ENCODE results near the gene FHOD3.

FHOD3 gene

DNA sequence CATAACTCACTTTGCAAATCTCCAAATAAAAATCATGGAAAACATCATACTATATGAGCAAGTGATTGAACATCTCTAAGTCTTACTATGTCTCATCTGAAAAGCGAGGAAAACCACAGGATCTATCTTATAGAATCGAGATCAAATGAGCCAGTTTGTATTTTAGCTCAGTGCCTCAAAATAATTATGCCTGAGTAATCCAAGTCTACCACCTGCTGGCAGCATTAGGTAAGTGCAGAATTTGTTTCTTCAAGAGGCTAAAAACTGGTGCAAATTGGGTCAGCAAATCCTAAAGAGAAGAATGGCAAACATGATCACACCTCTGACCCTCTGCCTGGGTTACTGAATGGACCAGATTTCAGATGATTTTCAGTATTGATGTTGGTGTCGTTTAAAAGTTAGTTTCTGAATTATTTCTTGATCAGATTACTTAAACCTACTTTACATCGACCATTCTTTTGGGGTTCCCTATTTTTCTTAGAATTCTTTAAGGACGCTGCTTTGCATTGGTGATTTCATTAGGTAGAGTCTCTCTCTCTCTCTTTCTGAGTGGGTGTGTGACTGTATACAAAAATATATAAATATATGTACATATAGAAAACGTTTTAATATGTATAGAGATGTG, 12.7 kb upstream of the FHOD3 start:
- TF ChIP-seq TSHZ1 (tag by site-specific recombination; IDR thresholded peaks at IDR 0.05; ENCODE audit: borderline replicate concordance) (no peak), ZNF654 (tag by site-specific recombination; IDR thresholded peaks at IDR 0.05; ENCODE audit: low read depth) (peak; percentile 94), CTCF (tag by site-specific recombination; IDR thresholded peaks at IDR 0.05) (peak; percentile 80; the same call in 1 of the 2 replicates), ZNF223 (tag by site-specific recombination; IDR thresholded peaks at IDR 0.05) (no peak), ZNF366 (tag by site-specific recombination; conservative IDR thresholded peaks at IDR 0.05) (no peak)
- no peak overlapping the region for H3K27ac ChIP-seq (ENCODE audit: extremely low read depth, low read depth, low read length)
- no peak overlapping the region for H3K4me3 ChIP-seq (ENCODE audit: low read depth, low read length)
- ChIA-PET CTCF (interaction anchor here (0.6 to 10.0 kb wide), 41 partner anchors 8 to 1054 kb away, joined by 3 to 181 read pairs (median 3); partner anchors contain the start of gene SLC39A6), POLR2A (no interaction called here)
- H3K36me3 ChIP-seq (ENCODE audit: control insufficient read depth in 2 of 2, insufficient read depth in 1 of 2, low read length in 2 of 2): no peaks in the 10 kb centered on the region
- H3K4me1 ChIP-seq (ENCODE audit: control insufficient read depth, insufficient read depth, low read length): no peaks in the 10 kb centered on the region
- H3K9me3 ChIP-seq (ENCODE audit: control insufficient read depth, insufficient read depth, low read depth, low read length): no peaks in the 10 kb centered on the region

DNA sequence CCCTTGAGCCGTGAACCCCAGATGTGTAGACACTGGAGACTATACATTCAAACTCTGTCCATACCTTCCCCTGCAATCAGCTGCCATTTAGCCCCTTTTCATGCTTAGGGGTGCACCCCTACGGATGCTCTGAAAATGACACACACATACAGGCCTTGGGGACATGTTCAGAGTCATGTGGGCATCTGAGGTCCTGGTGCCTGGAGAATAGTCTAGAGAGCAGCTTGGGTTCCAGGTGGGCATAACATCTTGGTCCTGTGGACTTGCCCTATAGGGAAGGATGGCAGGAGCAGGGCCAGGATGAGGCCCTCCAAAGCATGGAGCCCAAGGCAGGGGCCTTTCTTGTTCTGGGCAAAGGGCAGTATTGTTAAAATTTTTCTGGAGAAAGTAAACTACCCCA, 9.9 kb upstream of the FHOD3 start:
- no peak overlapping the region for H3K4me3 ChIP-seq (ENCODE audit: low read depth, low read length)
- ChIA-PET POLR2A (no interaction called here), CTCF (interaction anchor here (0.6 to 10.0 kb wide), 4 partner anchors 191 to 531 kb away, joined by 3 to 181 read pairs (median 4); no protein-coding TSS in a partner anchor)
- H3K27ac ChIP-seq (ENCODE audit: extremely low read depth, low read depth, low read length): no peak overlapping the region
- no peaks in the 10 kb centered on the region for H3K36me3 ChIP-seq (ENCODE audit: control insufficient read depth in 2 of 2, insufficient read depth in 1 of 2, low read length in 2 of 2)
- no peaks in the 10 kb centered on the region for H3K4me1 ChIP-seq (ENCODE audit: control insufficient read depth, insufficient read depth, low read length)
- no peak for TF ChIP-seq ZNF664 (tag by site-specific recombination; IDR thresholded peaks at IDR 0.05)
- TF ChIP-seq ZNF184 (tag by site-specific recombination; IDR thresholded peaks at IDR 0.05): no peak
- TF ChIP-seq TRIM28 (IDR thresholded peaks at IDR 0.05; ENCODE audit: borderline replicate concordance, low read length): no peak
- no peak for TF ChIP-seq ZNF398 (tag by site-specific recombination; IDR thresholded peaks at IDR 0.05)
- TF ChIP-seq ZNF501 (tag by site-specific recombination; IDR thresholded peaks at IDR 0.05): no peak
- TF ChIP-seq, protein P1, sequence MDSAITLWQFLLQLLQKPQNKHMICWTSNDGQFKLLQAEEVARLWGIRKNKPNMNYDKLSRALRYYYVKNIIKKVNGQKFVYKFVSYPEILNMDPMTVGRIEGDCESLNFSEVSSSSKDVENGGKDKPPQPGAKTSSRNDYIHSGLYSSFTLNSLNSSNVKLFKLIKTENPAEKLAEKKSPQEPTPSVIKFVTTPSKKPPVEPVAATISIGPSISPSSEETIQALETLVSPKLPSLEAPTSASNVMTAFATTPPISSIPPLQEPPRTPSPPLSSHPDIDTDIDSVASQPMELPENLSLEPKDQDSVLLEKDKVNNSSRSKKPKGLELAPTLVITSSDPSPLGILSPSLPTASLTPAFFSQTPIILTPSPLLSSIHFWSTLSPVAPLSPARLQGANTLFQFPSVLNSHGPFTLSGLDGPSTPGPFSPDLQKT (IDR thresholded peaks at IDR 0.05; ENCODE audit: borderline replicate concordance, low read depth, low read length): no peak
- TF ChIP-seq ZNF211 (tag by site-specific recombination; IDR thresholded peaks at IDR 0.05; ENCODE audit: low read depth): no peak
- no peak for TF ChIP-seq HOXD13 (CRISPR knock-in tag; IDR thresholded peaks at IDR 0.05; ENCODE audit: borderline replicate concordance)
- TF ChIP-seq KLF9 (tag by site-specific recombination; IDR thresholded peaks at IDR 0.05; ENCODE audit: low read depth): no peak
- no peak for TF ChIP-seq ZNF155 (tag by site-specific recombination; IDR thresholded peaks at IDR 0.05)
- TF ChIP-seq ZSCAN5A (tag by site-specific recombination; IDR thresholded peaks at IDR 0.05): no peak
- TF ChIP-seq, protein P2, sequence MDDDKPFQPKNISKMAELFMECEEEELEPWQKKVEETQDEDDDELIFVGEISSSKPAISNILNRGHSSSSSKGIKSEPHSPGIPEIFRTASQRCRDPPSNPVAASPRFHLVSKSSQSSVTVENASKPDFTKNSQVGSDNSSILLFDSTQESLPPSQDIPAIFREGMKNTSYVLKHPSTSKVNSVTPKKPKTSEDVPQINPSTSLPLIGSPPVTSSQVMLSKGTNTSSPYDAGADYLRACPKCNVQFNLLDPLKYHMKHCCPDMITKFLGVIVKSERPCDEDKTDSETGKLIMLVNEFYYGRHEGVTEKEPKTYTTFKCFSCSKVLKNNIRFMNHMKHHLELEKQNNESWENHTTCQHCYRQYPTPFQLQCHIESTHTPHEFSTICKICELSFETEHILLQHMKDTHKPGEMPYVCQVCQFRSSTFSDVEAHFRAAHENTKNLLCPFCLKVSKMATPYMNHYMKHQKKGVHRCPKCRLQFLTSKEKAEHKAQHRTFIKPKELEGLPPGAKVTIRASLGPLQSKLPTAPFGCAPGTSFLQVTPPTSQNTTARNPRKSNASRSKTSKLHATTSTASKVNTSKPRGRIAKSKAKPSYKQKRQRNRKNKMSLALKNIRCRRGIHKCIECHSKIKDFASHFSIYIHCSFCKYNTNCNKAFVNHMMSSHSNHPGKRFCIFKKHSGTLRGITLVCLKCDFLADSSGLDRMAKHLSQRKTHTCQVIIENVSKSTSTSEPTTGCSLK (tag by site-specific recombination; IDR thresholded peaks at IDR 0.05): no peak
- no peak for TF ChIP-seq ZNF10 (tag by site-specific recombination; IDR thresholded peaks at IDR 0.05)
- TF ChIP-seq, protein P3, sequence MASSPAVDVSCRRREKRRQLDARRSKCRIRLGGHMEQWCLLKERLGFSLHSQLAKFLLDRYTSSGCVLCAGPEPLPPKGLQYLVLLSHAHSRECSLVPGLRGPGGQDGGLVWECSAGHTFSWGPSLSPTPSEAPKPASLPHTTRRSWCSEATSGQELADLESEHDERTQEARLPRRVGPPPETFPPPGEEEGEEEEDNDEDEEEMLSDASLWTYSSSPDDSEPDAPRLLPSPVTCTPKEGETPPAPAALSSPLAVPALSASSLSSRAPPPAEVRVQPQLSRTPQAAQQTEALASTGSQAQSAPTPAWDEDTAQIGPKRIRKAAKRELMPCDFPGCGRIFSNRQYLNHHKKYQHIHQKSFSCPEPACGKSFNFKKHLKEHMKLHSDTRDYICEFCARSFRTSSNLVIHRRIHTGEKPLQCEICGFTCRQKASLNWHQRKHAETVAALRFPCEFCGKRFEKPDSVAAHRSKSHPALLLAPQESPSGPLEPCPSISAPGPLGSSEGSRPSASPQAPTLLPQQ (tag by site-specific recombination; IDR thresholded peaks at IDR 0.05): no peak
- no peak for TF ChIP-seq ZIC2 (tag by site-specific recombination; IDR thresholded peaks at IDR 0.05)
- H3K9me3 ChIP-seq (ENCODE audit: control insufficient read depth, insufficient read depth, low read depth, low read length): no peaks in the 10 kb centered on the region
